GM13976 (cell line): ENCODE results near the gene FBXW10B.
"Not testable (repeated sequence)": the region's sequence is repeated elsewhere in the genome, so short reads cannot be mapped to it uniquely, and the experiment has no call there.

ENCODE experiments used
- DNase-seq: peaks from one replicate; pipeline ENCODE4 v3.0.0; 2012; ENCODE audit warnings: low spot score
- in situ Hi-C: fragments of 300-500 bp; cut with MboI; formaldehyde crosslinking; loops from one replicate; pipeline ENCODE4 v1.12.0; 2022; ENCODE audit warnings: low sequenced_read_pairs, mixed read lengths, inconsistent platforms; ENCODE audit not compliant: unreplicated experiment

Gene FBXW10B

DNA sequence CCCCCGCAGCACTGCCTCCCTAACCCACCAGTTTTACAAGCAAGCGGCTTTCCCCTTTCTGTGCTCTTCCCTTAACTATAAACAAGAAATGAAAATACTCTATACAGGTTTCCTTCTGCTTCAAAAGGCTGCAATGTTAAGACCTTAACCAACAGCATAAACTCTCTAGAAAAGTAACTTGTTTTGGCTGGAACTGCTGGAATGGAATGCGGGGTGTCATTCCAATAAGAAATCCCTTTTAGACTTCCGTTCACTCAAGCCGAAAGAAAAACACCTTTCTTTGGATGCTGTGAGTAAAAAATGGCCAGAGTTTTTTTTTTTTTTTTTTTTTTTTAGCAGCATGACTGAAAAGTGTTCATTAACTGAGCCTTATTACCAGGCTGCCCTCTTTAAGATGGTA is 27.5 kb downstream of the FBXW10B start:
- DNase-seq, in situ Hi-C loops: not testable (repeated sequence)

DNA sequence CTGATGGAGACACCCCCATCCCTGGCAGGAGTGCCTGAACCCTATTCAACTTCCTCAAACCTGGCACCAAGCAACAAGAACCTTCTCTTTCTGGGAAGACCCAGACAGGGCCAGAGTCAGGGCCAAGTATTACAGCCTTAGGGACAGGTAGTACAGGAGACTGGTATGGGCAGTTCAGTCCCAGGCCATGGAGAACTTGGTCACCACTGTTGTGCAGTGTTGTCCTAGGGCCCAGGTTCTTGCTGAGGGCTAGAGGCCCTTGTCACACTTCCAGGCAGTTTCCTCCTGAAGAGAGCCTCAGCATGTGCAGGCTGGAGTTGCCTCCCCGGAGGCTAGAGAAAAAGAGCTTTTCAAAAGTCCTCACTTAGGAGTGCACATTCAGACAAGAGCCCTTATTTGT is 28.7 kb downstream of the FBXW10B start:
- DNase-seq, in situ Hi-C loops: not testable (repeated sequence)

DNA sequence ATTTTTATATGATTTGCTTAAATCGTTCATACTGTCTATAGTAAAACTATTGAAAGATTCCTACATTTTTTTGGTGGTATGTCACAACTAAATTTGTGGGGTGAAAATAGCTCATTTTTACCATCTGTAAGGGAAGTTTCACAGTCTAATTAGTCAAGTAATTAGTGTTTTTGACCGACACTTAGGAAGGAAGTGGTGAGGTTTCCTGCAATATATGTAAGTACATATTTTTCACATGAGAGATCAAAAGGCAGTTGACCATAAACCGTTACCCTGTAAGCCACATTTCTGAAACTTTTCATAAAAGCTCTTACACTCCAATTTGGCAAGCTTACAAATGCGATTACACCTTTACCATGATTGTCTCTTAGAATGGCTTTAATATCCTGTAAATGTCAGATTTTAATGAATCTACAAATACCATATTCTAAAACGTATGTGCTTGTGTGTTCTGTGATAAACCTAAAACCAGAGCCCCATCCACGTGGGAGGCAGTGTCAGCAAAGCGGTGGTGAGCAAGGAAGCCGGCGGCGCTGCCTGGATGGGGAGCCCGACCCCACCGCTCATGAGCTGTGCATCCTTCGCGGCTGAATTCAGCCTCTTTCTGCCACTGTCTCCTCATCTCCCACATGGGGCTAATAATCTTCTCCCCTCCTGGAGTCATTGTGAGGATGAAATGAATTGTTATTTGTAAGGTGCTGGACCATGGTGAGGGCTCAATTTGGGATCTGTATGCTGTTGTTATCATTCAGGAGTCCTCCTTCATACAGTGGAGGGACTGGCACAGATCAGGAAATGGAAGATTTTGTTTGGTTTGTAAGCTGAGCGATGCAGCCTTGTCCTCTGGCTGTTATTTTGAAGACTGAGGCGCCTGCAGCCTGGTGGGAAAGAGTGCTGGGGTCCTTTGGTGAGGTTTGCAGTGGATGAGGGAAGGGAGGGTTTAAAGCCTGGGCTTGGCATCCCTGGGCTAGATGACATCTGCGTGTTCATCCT is 29.7 kb downstream of the FBXW10B start:
- in situ Hi-C loops, DNase-seq: not testable (repeated sequence)

DNA sequence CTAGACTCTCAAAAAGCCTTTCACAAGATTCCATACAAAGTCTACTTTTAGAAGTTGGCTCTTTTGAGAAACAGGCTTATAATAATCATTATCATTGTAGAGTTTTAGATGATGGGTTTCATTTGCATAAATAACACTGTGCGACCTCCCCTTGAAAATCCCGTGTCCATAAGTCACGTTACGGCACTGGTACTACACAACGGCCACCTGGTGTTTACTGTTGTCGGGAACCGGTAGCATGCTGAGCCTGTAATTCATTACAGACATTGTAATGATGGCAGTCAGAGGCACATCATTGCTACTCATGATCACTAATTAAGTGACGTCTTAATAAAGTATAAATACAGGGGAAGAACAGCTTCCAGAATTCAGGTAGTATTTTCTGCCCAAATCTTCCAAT is 31.5 kb downstream of the FBXW10B start:
- in situ Hi-C loops, DNase-seq: not testable (repeated sequence)

DNA sequence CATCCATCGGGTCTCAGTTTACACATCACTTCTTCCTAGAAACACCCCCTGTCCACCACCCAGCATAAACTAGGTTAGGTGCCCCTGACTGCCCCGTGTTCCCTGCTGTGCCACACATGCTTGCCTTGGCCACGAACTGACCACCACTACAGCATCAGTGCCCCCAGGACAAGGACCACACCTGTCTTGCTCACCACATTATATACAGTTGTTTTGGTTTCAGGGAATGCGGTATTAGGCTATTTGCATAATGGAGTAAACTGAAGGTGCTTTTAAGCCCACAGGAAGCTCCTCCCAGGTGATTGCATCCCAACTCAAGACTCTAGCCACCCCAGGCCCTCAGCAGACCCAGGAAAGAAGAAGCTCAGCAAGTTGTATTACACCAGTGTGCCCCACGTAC is 36.2 kb downstream of the FBXW10B start:
- DNase-seq: not testable (repeated sequence)

GRCh38 chr17:15581462-15581861 is 38.0 kb downstream of the FBXW10B start:
- in situ Hi-C loops, DNase-seq: not testable (repeated sequence)

More for the DNA sequence above, 36.2 kb downstream of the FBXW10B start:
- in situ Hi-C loops: not testable (repeated sequence)

DNA sequence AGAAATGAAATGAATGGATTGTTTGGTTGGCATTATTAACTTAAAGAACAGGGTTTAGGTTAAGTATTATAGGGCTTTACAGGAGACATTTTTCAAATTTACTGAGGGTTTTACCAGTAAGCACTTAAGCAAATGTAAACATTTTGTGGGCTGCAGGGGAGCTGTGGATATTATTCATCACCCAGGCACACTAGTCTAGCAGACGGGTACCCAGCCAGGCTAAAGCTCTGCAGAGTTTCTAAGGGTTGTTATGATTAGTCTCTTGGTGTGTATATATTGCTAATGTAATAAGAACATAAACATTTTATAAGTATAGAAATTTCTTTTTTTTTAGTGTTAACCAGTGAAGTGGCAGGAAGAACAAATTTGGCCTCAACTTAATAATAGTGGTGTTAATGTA is 42.7 kb downstream of the FBXW10B start:
- DNase-seq, in situ Hi-C loops: not testable (repeated sequence)

GRCh38 chr17:15574660-15575059 is 44.8 kb downstream of the FBXW10B start:
- DNase-seq, in situ Hi-C loops: not testable (repeated sequence)

GRCh38 chr17:15573870-15574269 is 45.6 kb downstream of the FBXW10B start:
- DNase-seq, in situ Hi-C loops: not testable (repeated sequence)
